ENCODE measurements around the gene GPS2.

GRCh38 chr17:7355573-7355972 lies 40.4 kb upstream of the GPS2 start:
- TF ChIP-seq SUZ12 (IDR thresholded peaks at IDR 0.05) (no peak), HDGF (IDR thresholded peaks at IDR 0.05; ENCODE audit: borderline replicate concordance) (no peak), ZNF384 (IDR thresholded peaks at IDR 0.05) (no peak), ELF4 (IDR thresholded peaks at IDR 0.05) (no peak), CTBP1 (IDR thresholded peaks at IDR 0.05; ENCODE audit: borderline replicate concordance) (no peak), FOXM1 (IDR thresholded peaks at IDR 0.05; ENCODE audit: borderline replicate concordance) (no peak), BHLHE40 (IDR thresholded peaks at IDR 0.05; ENCODE audit: borderline replicate concordance) (no peak), SP1 (IDR thresholded peaks at IDR 0.05) (no peak), LEF1 (IDR thresholded peaks at IDR 0.05; ENCODE audit: borderline replicate concordance) (no peak), PKNOX1 (IDR thresholded peaks at IDR 0.05) (no peak), ARNT (IDR thresholded peaks at IDR 0.05) (no peak), TARDBP (IDR thresholded peaks at IDR 0.05) (no peak), FOXA1 (IDR thresholded peaks at IDR 0.05) (no peak)
